Upper lobe of left lung (tissue), 4 donors: ENCODE results near the gene MYLK.

Experiments used
- POLR2A ChIP-seq, 4 donors: fragments of 450-650 bp; IDR thresholded peaks; one replicate each; pipeline ENCODE4 v1.5.1; 2016 to 2017; ENCODE audit warnings: antibody characterized with exemption in 4 of 4, mild to moderate bottlenecking in 2 of 4
- POLR2AphosphoS5 ChIP-seq, 2 donors: sonication (generic); formaldehyde crosslinking; IDR thresholded peaks; one replicate each; pipeline ENCODE4 v1.5.1; 2017; ENCODE audit warnings: antibody characterized with exemption in 2 of 2
- TF ChIP-seq, protein P1 (sequence below), 6 experiments: fragments of 450-650 bp in 4 of 6; fragments of 200-600 bp in 2 of 6; sonication (generic) in 2 of 6; IDR thresholded peaks; one replicate each; pipeline ENCODE4 v1.5.1; 2016 to 2019; ENCODE audit warnings: antibody characterized with exemption in 6 of 6

DNA sequence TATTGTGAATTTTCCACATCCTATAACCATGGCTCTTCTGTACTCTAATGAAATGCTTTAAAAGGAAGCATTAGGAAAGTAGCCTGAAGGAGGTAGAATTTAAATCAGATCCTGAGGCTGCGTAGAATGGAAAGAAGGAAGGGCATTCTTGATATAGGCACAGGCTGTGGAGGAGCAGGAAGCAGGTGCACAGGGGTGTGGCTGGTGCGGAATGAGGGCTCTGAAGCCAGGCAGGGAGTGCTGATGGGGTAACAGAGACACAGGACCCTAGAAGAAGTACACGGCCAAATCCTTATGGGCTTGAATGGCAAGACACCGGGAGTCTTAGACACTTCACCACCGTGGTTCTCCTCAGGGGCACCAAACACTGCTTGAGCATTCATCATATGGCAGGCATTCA, 97.0 kb downstream of the MYLK start:
- TF ChIP-seq, protein P1, sequence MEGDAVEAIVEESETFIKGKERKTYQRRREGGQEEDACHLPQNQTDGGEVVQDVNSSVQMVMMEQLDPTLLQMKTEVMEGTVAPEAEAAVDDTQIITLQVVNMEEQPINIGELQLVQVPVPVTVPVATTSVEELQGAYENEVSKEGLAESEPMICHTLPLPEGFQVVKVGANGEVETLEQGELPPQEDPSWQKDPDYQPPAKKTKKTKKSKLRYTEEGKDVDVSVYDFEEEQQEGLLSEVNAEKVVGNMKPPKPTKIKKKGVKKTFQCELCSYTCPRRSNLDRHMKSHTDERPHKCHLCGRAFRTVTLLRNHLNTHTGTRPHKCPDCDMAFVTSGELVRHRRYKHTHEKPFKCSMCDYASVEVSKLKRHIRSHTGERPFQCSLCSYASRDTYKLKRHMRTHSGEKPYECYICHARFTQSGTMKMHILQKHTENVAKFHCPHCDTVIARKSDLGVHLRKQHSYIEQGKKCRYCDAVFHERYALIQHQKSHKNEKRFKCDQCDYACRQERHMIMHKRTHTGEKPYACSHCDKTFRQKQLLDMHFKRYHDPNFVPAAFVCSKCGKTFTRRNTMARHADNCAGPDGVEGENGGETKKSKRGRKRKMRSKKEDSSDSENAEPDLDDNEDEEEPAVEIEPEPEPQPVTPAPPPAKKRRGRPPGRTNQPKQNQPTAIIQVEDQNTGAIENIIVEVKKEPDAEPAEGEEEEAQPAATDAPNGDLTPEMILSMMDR (IDR thresholded peaks at IDR 0.05): no peak
- TF ChIP-seq POLR2AphosphoS5 (IDR thresholded peaks at IDR 0.05) (no peak), POLR2A (IDR thresholded peaks at IDR 0.05) (no peak)
